Immature natural killer cell (primary cell): ENCODE data around the gene COASY. TPM values are rescaled to one million over a fixed set of nuclear protein-coding genes. Genes with fewer than 3 reads are reported as not detected.
"Not testable (repeated sequence)": the region's sequence is repeated elsewhere in the genome, so short reads cannot be mapped to it uniquely, and the experiment has no call there.

Experiments
- DNase-seq, 3 donors: peaks; one replicate each; pipeline ENCODE4 v3.0.0; 2022; ENCODE audit warnings: mixed read lengths in 1 of 3
- H3K27ac Mint-ChIP-seq, 6 donors: one replicate each; pipeline ENCODE4 v1.8.0; 2020; ENCODE audit warnings: mixed read lengths in 6 of 6, mild to moderate bottlenecking in 5 of 6, inconsistent platforms in 4 of 6, moderate library complexity in 3 of 6
- H3K27me3 Mint-ChIP-seq, 3 donors: one replicate each; pipeline ENCODE4 v1.8.0; 2020 to 2021; ENCODE audit warnings: low read depth in 3 of 3, mild to moderate bottlenecking in 3 of 3, mixed read lengths in 3 of 3, moderate library complexity in 3 of 3, inconsistent platforms in 1 of 3
- H3K36me3 Mint-ChIP-seq, 3 donors: one replicate each; pipeline ENCODE4 v1.8.0; 2020; ENCODE audit warnings: mixed read lengths in 3 of 3, inconsistent platforms in 2 of 3, mild to moderate bottlenecking in 2 of 3
- H3K4me1 Mint-ChIP-seq, 2 donors: one replicate each; pipeline ENCODE4 v1.8.0; 2020; ENCODE audit warnings: inconsistent platforms in 2 of 2, mild to moderate bottlenecking in 2 of 2, mixed read lengths in 2 of 2, moderate library complexity in 1 of 2
- H3K4me3 Mint-ChIP-seq, 5 donors: one replicate each; pipeline ENCODE4 v1.8.0; 2020; ENCODE audit warnings: mild to moderate bottlenecking in 5 of 5, mixed read lengths in 5 of 5, inconsistent platforms in 3 of 5, moderate library complexity in 3 of 5
- H3K9me3 Mint-ChIP-seq, 6 donors: one replicate each; pipeline ENCODE4 v1.8.0; 2020; ENCODE audit warnings: mild to moderate bottlenecking in 6 of 6, mixed read lengths in 6 of 6, inconsistent platforms in 4 of 6, moderate library complexity in 3 of 6
- polyA plus RNA-seq, 3 donors: library from polyadenylated mRNA; unstranded; fragments of 300-500 nt; fragmentation: Illumina TruSeq; gene quantifications; one replicate each; pipeline ENCODE4 v1.2.3, GENCODE V29; 2021

COASY gene
- polyA plus RNA-seq, 3 donors from 2014 or later: 54.1 to 136 (median 72.5) TPM

DNA sequence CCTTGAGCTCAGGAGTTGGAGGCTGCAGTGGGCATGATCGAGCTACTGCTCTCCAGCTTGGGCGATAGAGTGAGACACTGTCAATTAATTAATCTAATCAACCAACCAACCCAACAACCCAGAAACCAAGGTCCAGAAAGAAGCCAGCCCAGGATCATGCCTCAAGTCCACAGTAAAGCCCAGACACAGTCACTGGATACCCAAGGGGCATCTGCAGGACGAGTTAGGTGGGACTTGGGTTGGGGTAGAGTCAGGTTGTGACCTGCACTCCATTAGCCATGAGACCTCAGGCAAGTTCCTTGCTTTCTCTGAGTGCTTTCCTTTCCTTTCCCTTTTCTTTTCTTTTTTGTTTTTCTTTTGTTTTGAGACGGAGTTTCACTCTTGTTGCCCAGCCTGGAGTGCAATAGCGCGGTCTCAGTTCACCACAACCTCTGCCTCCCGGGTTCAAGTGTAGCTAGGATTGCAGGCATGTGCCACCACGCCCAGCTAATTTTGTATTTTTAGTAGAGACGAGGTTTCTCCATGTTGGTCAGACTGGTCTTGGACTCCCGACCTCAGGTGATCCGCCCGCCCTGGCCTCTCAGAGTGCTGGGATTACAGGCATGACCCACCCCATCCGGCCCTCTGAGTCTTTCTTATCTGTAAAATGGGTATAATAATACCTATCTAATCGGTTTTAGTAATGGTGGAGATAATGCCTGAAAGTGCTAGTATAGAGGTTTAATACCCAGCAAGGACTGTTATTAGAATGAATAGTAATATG, 12.8 kb upstream of the COASY start:
- DNase-seq: no peak
- Mint-ChIP-seq H3K27ac (peak overlapping the region in 1 of 6 donors; percentile 60), H3K4me1 (peaks cover 8 to 19% of the 10 kb centered on the region in 2 donors), H3K4me3 (peak overlapping the region; percentile 18 to 64 (median 45)), H3K36me3 (no peaks in the 10 kb centered on the region), H3K27me3 (peaks cover 0 to 4% (median 2%) of the 10 kb centered on the region in 3 donors), H3K9me3 (no peaks in the 10 kb centered on the region)

DNA sequence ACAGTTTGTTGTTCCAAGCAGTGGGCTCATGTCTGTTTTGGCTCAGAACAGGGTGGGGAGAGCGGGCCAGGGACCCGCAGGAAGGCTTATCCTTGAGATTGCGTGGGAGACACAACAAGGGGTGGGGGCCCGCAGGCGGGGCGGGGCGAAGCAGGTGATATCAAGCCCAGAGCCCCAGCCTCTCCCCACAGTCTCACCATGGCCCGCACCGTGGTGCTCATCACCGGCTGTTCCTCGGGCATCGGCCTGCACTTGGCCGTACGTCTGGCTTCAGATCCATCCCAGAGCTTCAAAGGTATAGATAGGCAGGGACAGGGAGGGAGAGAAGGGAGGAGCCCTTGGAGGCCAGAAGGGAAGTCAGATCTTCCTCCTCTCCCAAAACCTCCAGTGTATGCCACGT, 9.2 kb upstream of the COASY start, which contains the start of gene HSD17B1:
Gene HSD17B1, plus strand, starts transcription at position 188 of the 400 bp plus-strand sequence. Its CDS starts 11 bp downstream, at position 199.
- peaks cover 23 to 28% of the 10 kb centered on the region in 2 donors for H3K4me1 Mint-ChIP-seq

DNA sequence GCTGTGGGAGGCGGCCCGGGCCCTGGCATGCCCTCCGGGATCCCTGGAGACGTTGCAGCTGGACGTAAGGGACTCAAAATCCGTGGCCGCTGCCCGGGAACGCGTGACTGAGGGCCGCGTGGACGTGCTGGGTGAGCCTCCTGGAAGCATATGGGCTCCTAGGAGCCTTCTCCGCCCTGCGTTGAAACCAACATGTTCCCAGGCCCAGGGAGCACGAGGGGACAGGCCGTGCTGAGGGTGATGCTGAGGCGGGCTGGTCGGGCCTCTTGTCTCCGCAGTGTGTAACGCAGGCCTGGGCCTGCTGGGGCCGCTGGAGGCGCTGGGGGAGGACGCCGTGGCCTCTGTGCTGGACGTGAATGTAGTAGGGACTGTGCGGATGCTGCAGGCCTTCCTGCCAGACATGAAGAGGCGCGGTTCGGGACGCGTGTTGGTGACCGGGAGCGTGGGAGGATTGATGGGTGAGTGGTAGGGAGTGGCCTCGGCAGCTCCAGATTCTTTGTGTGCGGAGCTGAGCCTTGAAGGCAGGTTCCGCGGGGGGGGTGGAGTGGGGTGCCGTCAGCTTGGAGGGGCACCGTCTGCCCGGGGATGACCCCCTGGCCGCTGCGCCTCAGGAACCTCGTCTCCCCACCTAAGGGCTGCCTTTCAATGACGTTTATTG, 8.7 kb upstream of the COASY start:
- H3K27me3 Mint-ChIP-seq: peaks cover 0 to 8% (median 4%) of the 10 kb centered on the region in 3 donors
- peak overlapping the region; percentile 85 to 90 (median 88) for H3K4me3 Mint-ChIP-seq
- no peak for DNase-seq
- no peaks in the 10 kb centered on the region for H3K36me3 Mint-ChIP-seq
- peak overlapping the region; percentile 55 to 93 (median 91) for H3K27ac Mint-ChIP-seq
- peaks cover 23 to 28% of the 10 kb centered on the region in 2 donors for H3K4me1 Mint-ChIP-seq
- H3K9me3 Mint-ChIP-seq: no peaks in the 10 kb centered on the region

More for the DNA sequence above, 9.2 kb upstream of the COASY start, which contains the start of gene HSD17B1:
- H3K36me3 Mint-ChIP-seq, H3K27me3 Mint-ChIP-seq, DNase-seq, H3K9me3 Mint-ChIP-seq: not testable (repeated sequence)
- H3K4me3 Mint-ChIP-seq: peak within 1 kb of the TSS; percentile 85 to 90 (median 88)
- peak within 1 kb of the TSS; percentile 55 to 93 (median 91) for H3K27ac Mint-ChIP-seq

DNA sequence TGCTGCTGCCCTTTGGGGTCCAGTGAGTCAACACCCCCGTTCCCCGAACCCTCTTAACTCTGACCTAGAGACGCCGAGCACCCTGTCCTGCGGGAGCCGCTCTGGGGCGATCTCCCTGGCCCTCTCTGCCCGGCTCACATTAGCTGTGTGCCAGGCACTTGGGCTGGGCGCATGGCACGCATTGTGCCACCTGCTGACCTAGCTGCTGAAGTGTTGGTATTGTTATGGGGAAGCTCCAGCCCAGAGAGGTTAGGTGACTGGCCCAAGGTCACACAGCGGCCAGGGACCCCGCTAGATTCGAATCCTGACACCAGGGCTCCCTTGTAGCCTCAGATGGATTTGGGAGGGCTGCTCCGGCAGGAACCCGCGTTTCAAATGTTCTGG, 8.1 kb upstream of the COASY start:
- no peaks in the 10 kb centered on the region for H3K9me3 Mint-ChIP-seq
- no peaks in the 10 kb centered on the region for H3K36me3 Mint-ChIP-seq
- DNase-seq: peak in 1 of 3 donors; percentile 26
- H3K4me1 Mint-ChIP-seq: peaks cover 20 to 25% of the 10 kb centered on the region in 2 donors
- peak overlapping the region; percentile 82 to 93 (median 91) for H3K27ac Mint-ChIP-seq
- H3K27me3 Mint-ChIP-seq: peaks cover 0 to 8% (median 4%) of the 10 kb centered on the region in 3 donors
- peak overlapping the region; percentile 85 to 90 (median 88) for H3K4me3 Mint-ChIP-seq

DNA sequence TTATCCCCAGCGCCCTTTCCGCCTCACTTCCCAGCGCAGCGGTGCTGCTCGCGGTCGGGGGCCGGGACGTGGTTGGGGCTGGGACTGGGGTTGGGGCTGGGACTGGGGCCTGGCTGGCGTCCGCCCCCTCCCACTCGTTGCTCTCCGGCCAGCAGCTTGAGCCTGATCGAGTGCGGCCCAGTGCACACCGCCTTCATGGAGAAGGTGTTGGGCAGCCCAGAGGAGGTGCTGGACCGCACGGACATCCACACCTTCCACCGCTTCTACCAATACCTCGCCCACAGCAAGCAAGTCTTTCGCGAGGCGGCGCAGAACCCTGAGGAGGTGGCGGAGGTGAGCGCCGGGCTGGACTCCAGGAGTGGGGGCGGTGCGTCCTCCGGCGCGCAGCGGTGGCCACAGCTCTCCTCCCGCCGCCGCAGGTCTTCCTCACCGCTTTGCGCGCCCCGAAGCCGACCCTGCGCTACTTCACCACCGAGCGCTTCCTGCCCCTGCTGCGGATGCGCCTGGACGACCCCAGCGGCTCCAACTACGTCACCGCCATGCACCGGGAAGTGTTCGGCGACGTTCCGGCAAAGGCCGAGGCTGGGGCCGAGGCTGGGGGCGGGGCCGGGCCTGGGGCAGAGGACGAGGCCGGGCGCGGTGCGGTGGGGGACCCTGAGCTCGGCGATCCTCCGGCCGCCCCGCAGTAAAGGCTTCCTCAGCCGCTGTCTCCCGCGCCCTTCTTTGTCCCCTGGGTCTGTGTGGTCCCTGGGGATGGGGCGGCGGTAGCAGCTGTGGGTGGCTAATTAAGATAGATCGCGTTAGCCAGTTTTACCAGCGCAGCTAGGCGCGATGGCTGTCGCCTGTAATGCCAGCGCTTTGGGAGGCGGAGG, 7.5 kb upstream of the COASY start:
- peaks cover 15 to 21% of the 10 kb centered on the region in 2 donors for H3K4me1 Mint-ChIP-seq
- no peaks in the 10 kb centered on the region for H3K36me3 Mint-ChIP-seq
- peak overlapping the region; percentile 82 to 93 (median 91) for H3K27ac Mint-ChIP-seq
- peaks cover 0 to 8% (median 4%) of the 10 kb centered on the region in 3 donors for H3K27me3 Mint-ChIP-seq
- H3K9me3 Mint-ChIP-seq: no peaks in the 10 kb centered on the region
- peak; percentile 85 to 87 (median 87) for DNase-seq
- H3K4me3 Mint-ChIP-seq: peak overlapping the region; percentile 85 to 90 (median 88)

DNA sequence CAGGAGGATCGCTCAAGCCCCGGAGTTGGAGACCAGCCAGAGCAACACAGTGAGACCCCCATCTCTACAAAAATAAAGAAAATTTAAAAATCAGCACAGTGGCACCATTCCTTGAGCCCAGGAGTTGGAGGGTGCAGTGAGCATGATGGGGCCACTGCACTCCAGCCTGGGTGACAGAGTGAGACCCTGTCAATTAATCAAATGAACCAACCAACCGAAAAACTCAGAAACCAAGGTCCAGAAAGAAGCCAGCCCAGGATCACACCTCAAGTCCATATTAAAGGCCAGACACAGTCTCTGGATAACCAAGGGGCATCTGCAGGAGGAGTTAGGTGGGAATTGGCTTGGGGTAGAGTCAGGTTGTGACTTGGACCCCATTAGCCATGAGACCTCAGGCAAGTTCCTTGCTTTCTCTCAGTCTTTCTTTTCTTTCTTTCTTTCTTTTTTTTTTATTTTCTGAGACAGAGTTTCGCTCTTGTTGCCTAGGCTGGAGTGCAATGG, 6.8 kb upstream of the COASY start:
- Mint-ChIP-seq H3K4me3 (peak overlapping the region; percentile 85 to 90 (median 88)), H3K36me3 (no peaks in the 10 kb centered on the region), H3K4me1 (peaks cover 15 to 23% of the 10 kb centered on the region in 2 donors), H3K27me3 (peaks cover 0 to 8% (median 6%) of the 10 kb centered on the region in 3 donors), H3K27ac (peak overlapping the region; percentile 82 to 93 (median 91)), H3K9me3 (no peaks in the 10 kb centered on the region)
- no peak for DNase-seq

DNA sequence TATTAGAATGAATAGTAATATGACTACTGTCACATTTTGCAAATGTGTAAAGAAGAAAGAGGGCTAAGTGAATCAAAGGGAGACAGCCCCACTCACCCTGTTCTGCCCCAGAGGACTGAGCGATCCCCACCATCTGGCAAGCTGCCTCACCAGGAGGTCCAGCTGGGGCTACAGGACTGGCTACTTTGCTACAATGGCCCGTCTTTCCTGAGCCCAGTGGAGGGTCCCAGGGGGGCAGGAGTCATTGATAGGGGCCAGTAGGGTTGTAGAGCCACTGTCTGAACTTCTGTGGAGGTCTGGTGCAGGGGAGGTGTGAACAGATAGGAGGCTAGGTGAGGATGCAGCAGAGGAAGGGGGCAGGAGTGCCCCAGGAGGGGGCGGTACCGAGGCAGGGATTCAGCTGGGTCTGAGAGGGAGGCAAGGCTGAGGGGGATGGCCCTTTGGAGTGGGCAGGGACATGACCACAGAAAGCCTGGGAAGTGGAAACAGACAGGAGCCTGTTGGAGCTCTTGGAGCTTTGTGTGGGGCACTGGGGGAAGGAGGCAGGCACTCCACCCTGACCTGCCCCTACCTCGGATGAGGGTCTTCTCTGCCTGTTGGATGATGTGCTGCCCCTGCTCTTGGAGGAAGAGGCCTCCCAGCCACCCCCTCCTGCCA, 5.9 kb upstream of the COASY start:
- not testable (repeated sequence) for H3K36me3 Mint-ChIP-seq, DNase-seq, H3K27me3 Mint-ChIP-seq, H3K9me3 Mint-ChIP-seq
- Mint-ChIP-seq H3K27ac (peak overlapping the region in 2 of 6 donors; percentile 7 to 91), H3K4me1 (peaks cover 21 to 23% of the 10 kb centered on the region in 2 donors), H3K4me3 (peak overlapping the region in 1 of 5 donors; percentile 50)

DNA sequence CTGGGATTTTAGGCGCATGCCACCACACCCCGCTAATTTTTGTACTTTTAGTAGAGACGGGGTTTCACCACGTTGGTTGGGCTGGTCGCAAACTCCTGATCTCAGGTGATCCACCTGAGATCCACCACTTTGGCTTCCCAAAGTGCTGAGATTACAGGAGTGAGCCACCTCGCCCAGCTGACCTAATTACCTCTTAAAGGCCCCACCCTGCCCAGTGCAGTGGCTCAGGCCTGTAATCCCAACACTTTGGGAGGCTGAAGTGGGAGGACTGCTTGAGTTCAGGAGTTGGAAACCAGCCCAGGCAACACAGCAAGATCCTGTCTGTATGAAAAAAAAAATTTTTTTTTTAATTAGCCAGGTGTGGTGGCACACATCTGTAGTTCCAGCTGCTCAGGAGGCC, 2.9 kb upstream of the COASY start:
- Mint-ChIP-seq H3K9me3 (no peaks in the 10 kb centered on the region), H3K36me3 (peaks cover 0 to 6% (median 0%) of the 10 kb centered on the region in 3 donors), H3K27ac (no peak overlapping the region), H3K27me3 (peaks cover 8 to 19% (median 13%) of the 10 kb centered on the region in 3 donors), H3K4me3 (no peak overlapping the region), H3K4me1 (peaks cover 40 to 47% of the 10 kb centered on the region in 2 donors)
- no peak for DNase-seq

DNA sequence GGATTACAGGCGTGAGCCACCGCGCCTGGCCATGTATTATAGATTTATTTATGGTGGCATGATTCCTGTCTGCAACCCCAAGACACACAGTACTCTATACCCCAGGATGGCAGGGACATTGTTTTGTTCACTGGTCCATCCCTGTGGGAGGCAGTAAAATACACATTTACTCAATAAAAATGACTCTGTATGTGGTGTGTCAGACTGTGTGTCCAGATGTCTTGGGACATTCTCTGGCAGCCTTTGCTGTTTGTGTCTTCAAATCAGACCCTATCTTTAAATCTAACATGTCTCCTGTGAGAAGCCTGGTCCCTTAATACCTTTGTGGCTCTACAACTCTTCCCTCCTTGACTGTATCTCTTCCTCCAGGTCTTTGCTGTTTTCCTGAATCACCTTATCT, 1.7 kb upstream of the COASY start:
- peak overlapping the region in 3 of 6 donors; percentile 8 to 88 (median 22) for H3K27ac Mint-ChIP-seq
- H3K4me3 Mint-ChIP-seq: peak overlapping the region in 3 of 5 donors; percentile 62 to 77 (median 72)
- no peaks in the 10 kb centered on the region for H3K9me3 Mint-ChIP-seq
- H3K4me1 Mint-ChIP-seq: peaks cover 36 to 37% of the 10 kb centered on the region in 2 donors
- no peak for DNase-seq
- peaks cover 8 to 13% (median 11%) of the 10 kb centered on the region in 3 donors for H3K27me3 Mint-ChIP-seq
- peaks cover 0 to 6% (median 0%) of the 10 kb centered on the region in 3 donors for H3K36me3 Mint-ChIP-seq

DNA sequence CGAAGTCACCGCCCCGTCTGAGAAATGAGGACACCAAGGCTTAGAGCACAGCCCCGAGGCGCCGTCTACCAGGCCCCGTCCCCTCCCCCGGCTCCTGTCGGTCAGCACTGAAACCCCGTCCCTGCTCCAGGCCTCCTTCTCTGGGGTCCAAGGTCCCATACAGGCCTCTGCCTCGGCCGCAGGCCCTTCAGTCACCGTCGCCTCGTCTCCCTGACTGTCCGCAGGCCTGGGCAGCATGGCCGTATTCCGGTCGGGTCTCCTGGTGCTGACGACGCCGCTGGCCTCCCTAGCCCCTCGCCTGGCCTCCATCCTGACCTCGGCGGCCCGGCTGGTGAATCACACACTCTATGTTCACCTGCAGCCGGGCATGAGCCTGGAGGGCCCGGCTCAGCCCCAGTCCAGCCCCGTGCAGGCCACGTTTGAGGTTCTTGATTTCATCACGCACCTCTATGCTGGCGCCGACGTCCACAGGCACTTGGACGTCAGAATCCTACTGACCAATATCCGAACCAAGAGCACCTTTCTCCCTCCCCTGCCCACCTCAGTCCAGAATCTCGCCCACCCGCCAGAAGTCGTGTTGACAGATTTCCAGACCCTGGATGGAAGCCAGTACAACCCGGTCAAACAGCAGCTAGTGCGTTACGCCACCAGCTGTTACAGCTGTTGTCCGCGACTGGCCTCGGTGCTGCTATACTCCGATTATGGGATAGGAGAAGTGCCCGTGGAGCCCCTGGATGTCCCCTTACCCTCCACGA, 617 bp downstream of the COASY start:
- peaks cover 17 to 24% (median 22%) of the 10 kb centered on the region in 3 donors for H3K27me3 Mint-ChIP-seq
- H3K9me3 Mint-ChIP-seq: no peaks in the 10 kb centered on the region
- peaks cover 43 to 44% of the 10 kb centered on the region in 2 donors for H3K4me1 Mint-ChIP-seq
- H3K36me3 Mint-ChIP-seq: peaks cover 0 to 6% (median 0%) of the 10 kb centered on the region in 3 donors
- no peak for DNase-seq
- H3K27ac Mint-ChIP-seq: peak overlapping the region; percentile 85 to 97 (median 94)
- H3K4me3 Mint-ChIP-seq: peak overlapping the region; percentile 91 to 95 (median 92)

DNA sequence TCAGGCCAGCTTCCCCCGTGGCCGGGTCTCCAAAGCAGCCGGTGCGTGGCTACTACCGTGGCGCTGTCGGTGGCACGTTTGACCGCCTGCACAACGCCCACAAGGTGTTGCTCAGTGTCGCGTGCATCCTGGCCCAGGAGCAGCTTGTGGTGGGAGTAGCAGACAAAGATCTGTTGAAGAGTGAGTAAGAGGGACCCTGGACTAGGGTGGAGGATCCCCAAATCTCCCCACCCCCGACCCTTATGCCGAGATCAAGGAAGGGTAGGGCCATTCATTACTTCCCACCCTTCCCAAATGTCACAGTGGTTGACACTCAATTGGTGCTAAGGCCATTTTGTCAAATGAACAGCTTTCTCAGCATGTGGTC, 1.2 kb downstream of the COASY start:
- DNase-seq: no peak
- Mint-ChIP-seq H3K4me3 (peak overlapping the region; percentile 91 to 95 (median 92)), H3K4me1 (peaks cover 47 to 49% of the 10 kb centered on the region in 2 donors), H3K27ac (peak overlapping the region in 5 of 6 donors; percentile 69 to 97 (median 85)), H3K27me3 (peaks cover 17 to 25% (median 22%) of the 10 kb centered on the region in 3 donors), H3K9me3 (no peaks in the 10 kb centered on the region), H3K36me3 (peaks cover 0 to 9% (median 0%) of the 10 kb centered on the region in 3 donors)

DNA sequence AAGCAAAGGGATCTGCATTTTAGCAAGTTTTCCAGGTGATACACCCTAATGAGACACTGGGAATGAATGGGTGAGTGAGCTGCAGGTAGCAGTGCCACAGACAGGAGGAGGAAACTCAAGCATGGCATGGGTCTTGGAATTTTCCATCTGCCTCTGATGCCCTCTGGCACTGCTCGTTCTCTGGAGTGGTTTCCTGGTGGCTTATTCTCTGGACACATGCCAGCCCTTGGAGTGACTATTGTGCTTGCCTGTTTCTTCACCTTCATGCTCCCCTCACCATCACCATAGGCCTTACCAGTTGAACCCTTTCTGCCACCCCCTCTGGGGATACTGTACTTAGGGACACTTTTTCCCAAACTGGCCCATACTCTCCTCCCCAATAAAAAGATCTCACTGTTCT, 1.6 kb downstream of the COASY start:
- Mint-ChIP-seq H3K4me3 (peak overlapping the region; percentile 76 to 93 (median 92)), H3K4me1 (peaks cover 49 to 51% of the 10 kb centered on the region in 2 donors)

More for the DNA sequence above, 1.6 kb downstream of the COASY start:
- no peaks in the 10 kb centered on the region for H3K9me3 Mint-ChIP-seq
- peaks cover 0 to 9% (median 0%) of the 10 kb centered on the region in 3 donors for H3K36me3 Mint-ChIP-seq
- DNase-seq: no peak
- peaks cover 17 to 25% (median 22%) of the 10 kb centered on the region in 3 donors for H3K27me3 Mint-ChIP-seq
- H3K27ac Mint-ChIP-seq: peak overlapping the region; percentile 47 to 91 (median 86)
